RWPE2 (cell line): Measurements from ENCODE around the gene RADIL.

Source experiments
- ATAC-seq: fragments of 200-7000 bp; cut with Tn5 transposase; 3 replicates; pipeline ENCODE4 v1.9.1; 2021; ENCODE audit warnings: low read depth
- DNase-seq: peaks from one replicate; pipeline ENCODE4 v3.0.0-alpha.2; 2020; ENCODE audit warnings: low spot score
- H3K27ac ChIP-seq: fragments of 450-650 bp; 2 replicates; pipeline ENCODE4 v1.5.1; 2017; ENCODE audit warnings: mild to moderate bottlenecking; ENCODE audit not compliant: poor library complexity, severe bottlenecking
- H3K27me3 ChIP-seq: fragments of 250-450 bp; sonication (Bioruptor Pico); 2 replicates; pipeline ENCODE4 v1.5.1; 2021; ENCODE audit warnings: mild to moderate bottlenecking, moderate library complexity; ENCODE audit not compliant: insufficient read depth, poor library complexity, severe bottlenecking
- H3K36me3 ChIP-seq: fragments of 250-450 bp; sonication (Bioruptor Pico); 2 replicates; pipeline ENCODE4 v1.5.1; 2020; ENCODE audit warnings: low read depth, mild to moderate bottlenecking, moderate library complexity
- H3K4me1 ChIP-seq: fragments of 250-450 bp; sonication (Bioruptor Pico); 2 replicates; pipeline ENCODE4 v1.5.1; 2021; ENCODE audit warnings: mild to moderate bottlenecking, moderate library complexity; ENCODE audit not compliant: insufficient read depth, poor library complexity, severe bottlenecking
- H3K4me3 ChIP-seq: fragments of 250-450 bp; sonication (Bioruptor Pico); 2 replicates; pipeline ENCODE4 v1.5.1; 2021; ENCODE audit warnings: mild to moderate bottlenecking, moderate library complexity; ENCODE audit not compliant: severe bottlenecking
- H3K9me3 ChIP-seq: fragments of 250-450 bp; sonication (Bioruptor Pico); 2 replicates; pipeline ENCODE4 v1.5.1; 2021; ENCODE audit warnings: mild to moderate bottlenecking, moderate library complexity; ENCODE audit not compliant: severe bottlenecking
- CTCF ChIP-seq: fragments of 450-650 bp; IDR thresholded peaks from one replicate; pipeline ENCODE4 v1.5.1; 2017; ENCODE audit warnings: mild to moderate bottlenecking, moderate library complexity; ENCODE audit not compliant: poor library complexity, severe bottlenecking

RADIL gene

GRCh38 chr7:4789194-4790077, 94.1 kb downstream of the RADIL start:
- ATAC-seq: no peak
- Histone ChIP-seq H3K36me3 (peaks cover 22% of the 10 kb centered on the region), H3K9me3 (no peaks in the 10 kb centered on the region), H3K27ac (no peak overlapping the region), H3K27me3 (no peaks in the 10 kb centered on the region), H3K4me3 (no peak overlapping the region), H3K4me1 (no peaks in the 10 kb centered on the region)
- DNase-seq: peak; percentile 56
- TF ChIP-seq CTCF: no peak

GRCh38 chr7:4788627-4789189, 94.8 kb downstream of the RADIL start:
- Histone ChIP-seq H3K4me1 (no peaks in the 10 kb centered on the region), H3K27ac (no peak overlapping the region), H3K36me3 (peaks cover 22% of the 10 kb centered on the region), H3K27me3 (no peaks in the 10 kb centered on the region), H3K9me3 (no peaks in the 10 kb centered on the region), H3K4me3 (no peak overlapping the region)
- TF ChIP-seq CTCF: no peak
- DNase-seq (peak; percentile 66), ATAC-seq (no peak)

- Histone ChIP-seq H3K27me3 (no peaks in the 10 kb centered on the region), H3K4me3 (no peak overlapping the region), H3K36me3 (peaks cover 22% of the 10 kb centered on the region), H3K9me3 (no peaks in the 10 kb centered on the region), H3K27ac (no peak overlapping the region), H3K4me1 (no peaks in the 10 kb centered on the region)
- no peak for TF ChIP-seq CTCF
- ATAC-seq (no peak), DNase-seq (no peak)
These were observed 95.4 kb downstream of the RADIL start for GRCh38 chr7:4787947-4788626.

GRCh38 chr7:4787541-4787940, 96.0 kb downstream of the RADIL start:
- Histone ChIP-seq H3K4me3 (no peak overlapping the region), H3K27me3 (no peaks in the 10 kb centered on the region), H3K4me1 (no peaks in the 10 kb centered on the region), H3K36me3 (peaks cover 22% of the 10 kb centered on the region), H3K9me3 (no peaks in the 10 kb centered on the region), H3K27ac (no peak overlapping the region)
- DNase-seq (no peak), ATAC-seq (no peak)
- no peak for TF ChIP-seq CTCF

- no peaks in the 10 kb centered on the region for H3K27me3 ChIP-seq
- H3K36me3 ChIP-seq: peaks cover 18% of the 10 kb centered on the region
- H3K4me1 ChIP-seq: no peaks in the 10 kb centered on the region
- no peak overlapping the region for H3K27ac ChIP-seq
- DNase-seq: no peak
- H3K9me3 ChIP-seq: no peaks in the 10 kb centered on the region
- ATAC-seq: no peak
- no peak overlapping the region for H3K4me3 ChIP-seq
- no peak for TF ChIP-seq CTCF
These were observed 97.5 kb downstream of the RADIL start for GRCh38 chr7:4786015-4786414.
